Measurements from ENCODE around the gene TRIM41. TPM values are rescaled to one million over a fixed set of nuclear protein-coding genes. Genes with fewer than 3 reads are reported as not detected.

Gene TRIM41
- total RNA-seq, 1 experiment from 2014 or later = 28.7 TPM

DNA sequence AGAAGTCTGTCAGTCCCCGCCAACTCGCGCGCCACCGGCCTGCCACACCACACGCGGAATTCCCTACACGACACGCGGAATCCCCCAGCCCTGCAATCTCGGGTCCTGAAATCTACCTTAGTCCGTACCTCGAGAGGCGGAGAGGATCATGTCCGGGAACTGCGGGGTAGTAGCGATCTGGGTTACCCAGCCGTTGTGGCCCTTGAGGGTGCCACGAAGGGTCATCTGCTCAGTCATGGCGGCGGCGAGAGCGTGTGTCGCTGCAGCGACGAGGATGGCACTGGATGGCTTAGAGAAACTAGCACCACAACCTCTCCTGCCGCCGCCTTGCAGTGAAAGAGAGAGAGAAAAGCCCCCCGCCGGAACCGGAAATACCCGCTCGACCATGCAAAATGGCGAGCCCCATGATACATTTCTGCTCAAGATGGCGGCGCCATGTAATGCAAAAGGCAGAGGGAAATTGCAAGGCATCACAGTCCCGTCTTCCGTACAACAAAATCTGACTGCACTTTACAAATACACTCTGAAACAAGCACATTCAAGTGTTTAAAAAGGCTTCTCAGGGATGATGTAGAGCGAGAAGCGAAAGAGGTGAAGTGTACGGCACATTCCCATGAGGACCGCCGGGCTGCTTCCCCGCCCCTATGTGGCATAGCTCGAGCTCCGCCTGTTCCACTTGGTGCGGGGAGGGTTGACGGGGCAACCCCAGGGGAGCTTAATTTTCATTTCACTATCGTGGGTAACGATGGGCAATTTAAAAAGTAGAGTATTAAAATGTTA, 20.7 kb downstream of the TRIM41 start, which contains the start of gene RACK1:
Gene RACK1 (minus strand): TSS at position 343 of the 780 bp plus-strand sequence. CDS start 106 bp downstream, at position 237.
- TF ChIP-seq, protein P1, sequence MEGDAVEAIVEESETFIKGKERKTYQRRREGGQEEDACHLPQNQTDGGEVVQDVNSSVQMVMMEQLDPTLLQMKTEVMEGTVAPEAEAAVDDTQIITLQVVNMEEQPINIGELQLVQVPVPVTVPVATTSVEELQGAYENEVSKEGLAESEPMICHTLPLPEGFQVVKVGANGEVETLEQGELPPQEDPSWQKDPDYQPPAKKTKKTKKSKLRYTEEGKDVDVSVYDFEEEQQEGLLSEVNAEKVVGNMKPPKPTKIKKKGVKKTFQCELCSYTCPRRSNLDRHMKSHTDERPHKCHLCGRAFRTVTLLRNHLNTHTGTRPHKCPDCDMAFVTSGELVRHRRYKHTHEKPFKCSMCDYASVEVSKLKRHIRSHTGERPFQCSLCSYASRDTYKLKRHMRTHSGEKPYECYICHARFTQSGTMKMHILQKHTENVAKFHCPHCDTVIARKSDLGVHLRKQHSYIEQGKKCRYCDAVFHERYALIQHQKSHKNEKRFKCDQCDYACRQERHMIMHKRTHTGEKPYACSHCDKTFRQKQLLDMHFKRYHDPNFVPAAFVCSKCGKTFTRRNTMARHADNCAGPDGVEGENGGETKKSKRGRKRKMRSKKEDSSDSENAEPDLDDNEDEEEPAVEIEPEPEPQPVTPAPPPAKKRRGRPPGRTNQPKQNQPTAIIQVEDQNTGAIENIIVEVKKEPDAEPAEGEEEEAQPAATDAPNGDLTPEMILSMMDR (IDR thresholded peaks at IDR 0.05; ENCODE audit: insufficient read depth in 1 of 2, low read depth in 1 of 2, low read length in 1 of 2, severe bottlenecking in 1 of 2, unreplicated experiment in 1 of 2) = no peak
- CTCF ChIA-PET = interaction anchor here (1.0 kb wide), 1 partner anchor 59 kb away, joined by 3 read pairs; no protein-coding TSS in a partner anchor
- H3K27me3 Mint-ChIP-seq (ENCODE audit: insufficient read depth, unreplicated experiment) = no peaks in the 10 kb centered on the region

DNA sequence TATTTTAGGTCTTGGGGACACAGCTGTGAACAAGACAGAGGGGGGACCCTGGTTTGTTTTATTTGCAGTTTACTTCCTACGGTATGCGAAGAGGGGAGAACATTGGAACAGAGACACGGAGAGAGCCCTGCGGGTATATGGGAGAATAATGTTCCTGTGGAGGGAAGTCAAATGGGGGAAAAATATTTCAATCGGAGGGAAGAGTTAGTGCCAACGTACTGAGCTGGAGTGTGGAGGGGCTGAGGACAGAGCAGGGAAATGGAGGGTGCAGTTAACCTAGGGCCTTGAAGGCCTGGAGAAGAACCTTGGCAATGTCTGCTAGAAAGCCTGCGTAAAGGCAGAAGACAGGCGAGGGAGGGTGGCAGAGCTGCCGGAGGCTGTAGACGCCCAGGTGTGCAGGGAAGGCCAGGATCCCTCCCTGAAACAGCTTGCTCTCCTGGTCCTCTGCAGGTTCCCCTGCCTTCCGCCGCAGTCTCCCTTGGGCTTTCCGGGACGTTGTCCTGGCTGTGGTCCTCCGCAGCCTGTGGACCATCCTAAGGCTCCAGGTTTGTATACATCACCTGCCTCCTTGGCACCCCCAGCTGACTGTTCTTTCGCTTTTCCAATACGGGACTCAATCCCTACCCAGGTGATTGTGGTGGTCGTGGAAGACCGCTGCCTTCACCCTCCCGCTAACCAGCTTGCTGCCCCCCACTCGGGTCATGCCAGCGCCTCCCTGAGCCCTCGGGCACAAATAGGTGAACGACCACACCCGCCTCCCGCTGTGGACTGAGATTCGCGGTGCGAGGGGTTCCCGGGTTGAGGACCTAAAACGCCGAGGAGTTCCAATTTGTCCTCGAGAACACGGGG, 22.6 kb downstream of the TRIM41 start:
- Histone ChIP-seq H3K4me3 (ENCODE audit: low read depth, low read length) (peak overlapping the region; percentile 83), H3K27me3 (replicated peaks; ENCODE audit: control insufficient read depth, insufficient read depth, low read length) (no peaks in the 10 kb centered on the region), H3K36me3 (ENCODE audit: control insufficient read depth, insufficient read depth, low read length) (0 out of 2 replicates have a peak, but pooled peaks cover 10% of the 10 kb centered on the region), H3K4me1 (peaks cover 26% of the 10 kb centered on the region), H3K9me3 (no peaks in the 10 kb centered on the region)
- Mint-ChIP-seq H3K36me3 (ENCODE audit: insufficient read depth, unreplicated experiment) (peaks cover 87% of the 10 kb centered on the region), H3K4me3 (ENCODE audit: unreplicated experiment) (peak overlapping the region; percentile 97), H3K27me3 (ENCODE audit: insufficient read depth, unreplicated experiment) (no peaks in the 10 kb centered on the region), H3K4me1 (ENCODE audit: low read depth, unreplicated experiment) (peaks cover 19% of the 10 kb centered on the region), H3K27ac (ENCODE audit: unreplicated experiment) (peak overlapping the region; percentile 100), H3K9me3 (ENCODE audit: unreplicated experiment) (no peaks in the 10 kb centered on the region)
- ChIA-PET POLR2A (interaction anchor here (0.6 to 0.8 kb wide), 4 partner anchors 14 to 22 kb away, joined by 3 to 5 read pairs (median 4); no protein-coding TSS in a partner anchor), CTCF (interaction anchor here (0.7 kb wide), 1 partner anchor 61 kb away, joined by 4 read pairs; no protein-coding TSS in a partner anchor)
- no TSS peak for BruUV-seq (replicated peaks)
- TF ChIP-seq, protein P1 (IDR thresholded peaks at IDR 0.05; ENCODE audit: insufficient read depth in 1 of 2, low read depth in 1 of 2, low read length in 1 of 2, severe bottlenecking in 1 of 2, unreplicated experiment in 1 of 2) = no peak
- no peak for DNase-seq
- intact Hi-C loops (cut with micrococcal nuclease; ENCODE audit: unreplicated experiment) = loop anchor here (2.0 kb wide), 1 partner anchor 61 kb away; no protein-coding TSS in a partner anchor

More for the DNA sequence above, 20.7 kb downstream of the TRIM41 start, which contains the start of gene RACK1:
- BruUV-seq (replicated peaks) = no TSS peak
- peaks cover 26% of the 10 kb centered on the region for H3K4me1 ChIP-seq
- H3K4me3 ChIP-seq (ENCODE audit: low read depth, low read length) = peak within 1 kb of the TSS; percentile 87
- intact Hi-C loops (cut with micrococcal nuclease; ENCODE audit: unreplicated experiment) = loop anchor here (1.0 kb wide), 1 partner anchor 20 kb away; the partner anchor contains the start of gene TRIM41
- POLR2A ChIA-PET = interaction anchor here (1.0 to 1.1 kb wide), 5 partner anchors 9 to 59 kb away, joined by 3 to 9 read pairs (median 5); partner anchors contain the start of gene TRIM41
- H3K9me3 Mint-ChIP-seq (ENCODE audit: unreplicated experiment) = no peaks in the 10 kb centered on the region
- no peaks in the 10 kb centered on the region for H3K9me3 ChIP-seq
- H3K36me3 Mint-ChIP-seq (ENCODE audit: insufficient read depth, unreplicated experiment) = peaks cover 87% of the 10 kb centered on the region
- H3K27me3 ChIP-seq (replicated peaks; ENCODE audit: control insufficient read depth, insufficient read depth, low read length) = no peaks in the 10 kb centered on the region
- peaks cover 18% of the 10 kb centered on the region for H3K36me3 ChIP-seq (ENCODE audit: control insufficient read depth, insufficient read depth, low read length)
- H3K27ac Mint-ChIP-seq (ENCODE audit: unreplicated experiment) = peak within 1 kb of the TSS; percentile 100
- DNase-seq = peak; percentile 91 to 92
- H3K4me3 Mint-ChIP-seq (ENCODE audit: unreplicated experiment) = peak within 1 kb of the TSS; percentile 97
- H3K4me1 Mint-ChIP-seq (ENCODE audit: low read depth, unreplicated experiment) = peaks cover 19% of the 10 kb centered on the region
